ENCODE results near the gene ABCD4.

ABCD4 gene

DNA sequence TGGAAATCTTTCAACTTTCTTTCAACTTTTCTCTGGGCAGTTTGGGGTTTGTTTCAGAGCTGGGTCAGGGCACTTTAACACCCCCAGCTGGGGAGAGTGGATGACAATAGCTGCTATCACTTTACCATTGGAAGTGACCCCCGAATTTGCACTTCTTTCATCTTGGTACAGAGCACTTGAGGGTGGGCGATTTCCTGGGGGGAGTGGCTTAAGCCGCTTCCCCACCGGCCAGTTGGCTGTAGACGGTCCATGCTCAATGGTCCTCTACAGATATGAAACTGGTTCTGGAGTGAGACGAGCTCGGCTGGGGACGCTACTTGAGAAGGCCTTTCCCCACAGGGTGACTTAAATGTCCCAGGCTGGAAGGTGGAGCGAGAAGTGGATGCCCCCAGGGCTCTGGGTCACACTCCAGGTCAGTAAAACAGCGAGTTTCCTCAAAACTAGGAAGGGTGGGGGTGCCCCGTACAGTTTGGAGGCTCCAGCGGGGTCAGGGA lies 45.6 kb upstream of the ABCD4 start, which contains the start of gene VRTN:
TSS of gene VRTN (plus strand) at position 231 of the 494 bp plus-strand sequence. CDS start 8,313 bp downstream, outside the sequence.
- H3K4me3 ChIP-seq (ENCODE audit: low read depth, low read length), result no peak within 1 kb of the TSS
- CTCF ChIA-PET, result interaction anchor here (0.7 to 0.9 kb wide), 3 partner anchors 24 to 225 kb away, joined by 3 to 4 read pairs (median 3); no protein-coding TSS in a partner anchor
- no peaks in the 10 kb centered on the region for H3K9me3 ChIP-seq (ENCODE audit: control insufficient read depth, insufficient read depth, low read depth, low read length)
- no peaks in the 10 kb centered on the region for H3K36me3 ChIP-seq (ENCODE audit: control insufficient read depth in 2 of 2, insufficient read depth in 1 of 2, low read length in 2 of 2)
- peaks cover 5% of the 10 kb centered on the region; the same call in 1 of the 2 replicates for H3K4me1 ChIP-seq (ENCODE audit: control insufficient read depth, insufficient read depth, low read length)
- POLR2A ChIA-PET, result interaction anchor here (0.6 kb wide), 1 partner anchor 58 kb away, joined by 4 read pairs; no protein-coding TSS in a partner anchor
- TF ChIP-seq, protein P1, sequence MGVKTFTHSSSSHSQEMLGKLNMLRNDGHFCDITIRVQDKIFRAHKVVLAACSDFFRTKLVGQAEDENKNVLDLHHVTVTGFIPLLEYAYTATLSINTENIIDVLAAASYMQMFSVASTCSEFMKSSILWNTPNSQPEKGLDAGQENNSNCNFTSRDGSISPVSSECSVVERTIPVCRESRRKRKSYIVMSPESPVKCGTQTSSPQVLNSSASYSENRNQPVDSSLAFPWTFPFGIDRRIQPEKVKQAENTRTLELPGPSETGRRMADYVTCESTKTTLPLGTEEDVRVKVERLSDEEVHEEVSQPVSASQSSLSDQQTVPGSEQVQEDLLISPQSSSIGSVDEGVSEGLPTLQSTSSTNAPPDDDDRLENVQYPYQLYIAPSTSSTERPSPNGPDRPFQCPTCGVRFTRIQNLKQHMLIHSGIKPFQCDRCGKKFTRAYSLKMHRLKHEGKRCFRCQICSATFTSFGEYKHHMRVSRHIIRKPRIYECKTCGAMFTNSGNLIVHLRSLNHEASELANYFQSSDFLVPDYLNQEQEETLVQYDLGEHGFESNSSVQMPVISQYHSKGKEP (tag by site-specific recombination; IDR thresholded peaks at IDR 0.05), result no peak
- no peak within 1 kb of the TSS for H3K27ac ChIP-seq (ENCODE audit: extremely low read depth, low read depth, low read length)

DNA sequence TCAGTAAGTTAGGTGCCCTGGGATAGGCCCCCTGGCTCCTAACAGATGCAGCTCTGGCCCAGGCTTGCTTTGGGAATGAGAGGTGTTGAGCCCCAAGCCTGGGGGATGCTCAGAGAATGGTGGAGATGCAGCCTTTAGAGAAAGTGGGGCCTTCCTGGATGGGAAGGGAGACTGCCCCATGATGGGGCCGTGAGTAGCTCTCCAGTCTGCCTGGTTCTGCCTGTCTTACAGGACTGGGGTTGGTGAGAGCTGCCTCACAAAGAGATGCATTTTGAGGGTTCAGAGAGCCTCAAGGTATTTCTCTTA lies 45.0 kb upstream of the ABCD4 start:
- TF ChIP-seq ZNF138 (tag by site-specific recombination; IDR thresholded peaks at IDR 0.05; ENCODE audit: borderline replicate concordance), result no peak
- TF ChIP-seq ZNF521 (tag by site-specific recombination; IDR thresholded peaks at IDR 0.05), result no peak
- TF ChIP-seq ZNF549 (tag by site-specific recombination; IDR thresholded peaks at IDR 0.05), result no peak
- TF ChIP-seq, protein P2, sequence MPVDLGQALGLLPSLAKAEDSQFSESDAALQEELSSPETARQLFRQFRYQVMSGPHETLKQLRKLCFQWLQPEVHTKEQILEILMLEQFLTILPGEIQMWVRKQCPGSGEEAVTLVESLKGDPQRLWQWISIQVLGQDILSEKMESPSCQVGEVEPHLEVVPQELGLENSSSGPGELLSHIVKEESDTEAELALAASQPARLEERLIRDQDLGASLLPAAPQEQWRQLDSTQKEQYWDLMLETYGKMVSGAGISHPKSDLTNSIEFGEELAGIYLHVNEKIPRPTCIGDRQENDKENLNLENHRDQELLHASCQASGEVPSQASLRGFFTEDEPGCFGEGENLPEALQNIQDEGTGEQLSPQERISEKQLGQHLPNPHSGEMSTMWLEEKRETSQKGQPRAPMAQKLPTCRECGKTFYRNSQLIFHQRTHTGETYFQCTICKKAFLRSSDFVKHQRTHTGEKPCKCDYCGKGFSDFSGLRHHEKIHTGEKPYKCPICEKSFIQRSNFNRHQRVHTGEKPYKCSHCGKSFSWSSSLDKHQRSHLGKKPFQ (tag by site-specific recombination; IDR thresholded peaks at IDR 0.05), result no peak
- TF ChIP-seq ZNF146 (tag by site-specific recombination; IDR thresholded peaks at IDR 0.05), result no peak
- TF ChIP-seq ZBTB20 (tag by site-specific recombination; IDR thresholded peaks at IDR 0.05), result no peak
- no peak for TF ChIP-seq YY2 (tag by site-specific recombination; IDR thresholded peaks at IDR 0.05)
- TF ChIP-seq ZNF610 (tag by site-specific recombination; IDR thresholded peaks at IDR 0.05; ENCODE audit: borderline replicate concordance), result no peak
- no peak for TF ChIP-seq ZSCAN16 (tag by site-specific recombination; IDR thresholded peaks at IDR 0.05)
- TF ChIP-seq, protein P3, sequence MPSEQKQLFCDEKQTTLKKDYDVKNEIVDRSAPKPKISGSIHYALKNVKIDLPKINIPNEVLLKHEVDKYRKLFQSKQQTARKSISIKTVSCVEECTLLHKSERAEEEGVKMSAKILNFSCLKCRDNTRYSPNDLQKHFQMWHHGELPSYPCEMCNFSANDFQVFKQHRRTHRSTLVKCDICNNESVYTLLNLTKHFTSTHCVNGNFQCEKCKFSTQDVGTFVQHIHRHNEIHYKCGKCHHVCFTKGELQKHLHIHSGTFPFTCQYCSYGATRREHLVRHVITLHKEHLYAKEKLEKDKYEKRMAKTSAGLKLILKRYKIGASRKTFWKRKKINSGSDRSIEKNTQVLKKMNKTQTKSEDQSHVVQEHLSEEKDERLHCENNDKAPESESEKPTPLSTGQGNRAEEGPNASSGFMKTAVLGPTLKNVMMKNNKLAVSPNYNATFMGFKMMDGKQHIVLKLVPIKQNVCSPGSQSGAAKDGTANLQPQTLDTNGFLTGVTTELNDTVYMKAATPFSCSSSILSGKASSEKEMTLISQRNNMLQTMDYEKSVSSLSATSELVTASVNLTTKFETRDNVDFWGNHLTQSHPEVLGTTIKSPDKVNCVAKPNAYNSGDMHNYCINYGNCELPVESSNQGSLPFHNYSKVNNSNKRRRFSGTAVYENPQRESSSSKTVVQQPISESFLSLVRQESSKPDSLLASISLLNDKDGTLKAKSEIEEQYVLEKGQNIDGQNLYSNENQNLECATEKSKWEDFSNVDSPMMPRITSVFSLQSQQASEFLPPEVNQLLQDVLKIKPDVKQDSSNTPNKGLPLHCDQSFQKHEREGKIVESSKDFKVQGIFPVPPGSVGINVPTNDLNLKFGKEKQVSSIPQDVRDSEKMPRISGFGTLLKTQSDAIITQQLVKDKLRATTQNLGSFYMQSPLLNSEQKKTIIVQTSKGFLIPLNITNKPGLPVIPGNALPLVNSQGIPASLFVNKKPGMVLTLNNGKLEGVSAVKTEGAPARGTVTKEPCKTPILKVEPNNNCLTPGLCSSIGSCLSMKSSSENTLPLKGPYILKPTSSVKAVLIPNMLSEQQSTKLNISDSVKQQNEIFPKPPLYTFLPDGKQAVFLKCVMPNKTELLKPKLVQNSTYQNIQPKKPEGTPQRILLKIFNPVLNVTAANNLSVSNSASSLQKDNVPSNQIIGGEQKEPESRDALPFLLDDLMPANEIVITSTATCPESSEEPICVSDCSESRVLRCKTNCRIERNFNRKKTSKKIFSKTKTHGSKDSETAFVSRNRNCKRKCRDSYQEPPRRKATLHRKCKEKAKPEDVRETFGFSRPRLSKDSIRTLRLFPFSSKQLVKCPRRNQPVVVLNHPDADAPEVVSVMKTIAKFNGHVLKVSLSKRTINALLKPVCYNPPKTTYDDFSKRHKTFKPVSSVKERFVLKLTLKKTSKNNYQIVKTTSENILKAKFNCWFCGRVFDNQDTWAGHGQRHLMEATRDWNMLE (tag by site-specific recombination; conservative IDR thresholded peaks at IDR 0.05; ENCODE audit: low read depth), result no peak
- TF ChIP-seq EGR2 (tag by site-specific recombination; IDR thresholded peaks at IDR 0.05; ENCODE audit: low read depth), result no peak
- no peak for TF ChIP-seq ZNF571 (tag by site-specific recombination; IDR thresholded peaks at IDR 0.05)
- TF ChIP-seq ZNF157 (tag by site-specific recombination; IDR thresholded peaks at IDR 0.05), result no peak
- TF ChIP-seq ZBTB7A (tag by site-specific recombination; IDR thresholded peaks at IDR 0.05; ENCODE audit: low read depth), result no peak
- no peak for TF ChIP-seq GFI1B (tag by site-specific recombination; IDR thresholded peaks at IDR 0.05)
- TF ChIP-seq ZNF76 (tag by site-specific recombination; IDR thresholded peaks at IDR 0.05; ENCODE audit: borderline replicate concordance, low read depth), result no peak
- no peak for TF ChIP-seq ZNF768 (tag by site-specific recombination; IDR thresholded peaks at IDR 0.05)
- Histone ChIP-seq H3K9me3 (ENCODE audit: control insufficient read depth, insufficient read depth, low read depth, low read length) (no peaks in the 10 kb centered on the region), H3K27ac (ENCODE audit: extremely low read depth, low read depth, low read length) (no peak overlapping the region), H3K4me3 (ENCODE audit: low read depth, low read length) (no peak overlapping the region), H3K36me3 (ENCODE audit: control insufficient read depth in 2 of 2, insufficient read depth in 1 of 2, low read length in 2 of 2) (no peaks in the 10 kb centered on the region), H3K4me1 (ENCODE audit: control insufficient read depth, insufficient read depth, low read length) (peaks cover 5% of the 10 kb centered on the region; the same call in 1 of the 2 replicates)
- POLR2A ChIA-PET, result interaction anchor here (0.6 kb wide), 1 partner anchor 57 kb away, joined by 4 read pairs; no protein-coding TSS in a partner anchor
- CTCF ChIA-PET, result interaction anchor here (0.9 kb wide), 1 partner anchor 24 kb away, joined by 4 read pairs; no protein-coding TSS in a partner anchor

All from HEK293 (cell line).